ENCODE results near the gene MEGF8. TPM values are rescaled to one million over a fixed set of nuclear protein-coding genes. Genes with fewer than 3 reads are reported as not detected.

The MEGF8 gene
- total and polyA plus RNA-seq, 4 donors: 1.2 to 13.7 (median 9.4) TPM

DNA sequence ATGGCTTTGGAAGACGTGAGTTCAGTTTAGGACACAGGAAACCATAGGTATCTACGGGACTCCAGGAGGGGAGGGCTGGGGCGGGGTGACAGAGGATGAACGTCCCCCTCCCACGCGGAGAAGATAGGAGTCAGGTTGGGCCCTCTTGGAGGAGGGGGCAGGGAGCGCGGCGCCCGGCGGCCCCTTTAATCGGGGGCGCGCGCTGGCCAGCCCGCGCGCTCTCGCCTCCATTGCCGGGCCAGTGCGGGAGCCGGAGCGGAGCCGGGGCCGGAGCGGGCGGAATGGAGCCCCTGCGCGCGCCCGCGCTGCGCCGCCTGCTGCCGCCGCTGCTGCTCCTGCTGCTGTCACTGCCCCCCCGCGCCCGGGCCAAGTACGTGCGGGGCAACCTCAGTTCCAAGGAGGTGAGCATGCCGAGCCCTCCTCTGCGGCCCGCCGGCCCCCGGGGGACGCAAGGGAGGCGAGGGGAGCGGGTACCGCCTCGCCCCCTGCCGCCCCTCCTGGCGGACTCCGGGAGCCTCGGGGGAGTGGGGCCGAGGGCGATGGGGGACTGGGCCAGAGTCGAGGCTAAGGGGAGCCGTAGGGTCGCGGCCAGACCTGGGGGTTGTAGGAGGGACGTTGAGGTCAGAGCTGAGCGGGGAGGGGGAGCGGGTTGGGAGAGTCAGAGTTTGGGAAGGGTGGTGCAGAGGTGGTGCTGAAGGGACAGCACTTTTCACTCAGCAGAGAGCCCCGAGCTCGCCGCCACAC, 12.2 kb upstream of the MEGF8 start, which contains the start of gene TMEM145:
TMEM145 (plus strand) TSS at position 214 of the 744 bp plus-strand sequence; CDS start at position 282, 68 bp downstream.
- H3K9me3 ChIP-seq (ENCODE audit: control insufficient read depth in 4 of 4, low read length in 3 of 4): no peaks in the 10 kb centered on the region
- H3K9ac ChIP-seq (ENCODE audit: low read depth in 1 of 2, low read length in 2 of 2): no peak within 1 kb of the TSS
- no peaks in the 10 kb centered on the region for H3K27me3 ChIP-seq (ENCODE audit: control insufficient read depth in 4 of 4, insufficient read depth in 4 of 4, low read length in 3 of 4)
- no peak within 1 kb of the TSS for H3K27ac ChIP-seq (ENCODE audit: low read depth in 1 of 2, low read length in 2 of 2)
- peaks cover 2 to 11% (median 8%) of the 10 kb centered on the region in 4 donors for H3K4me1 ChIP-seq (ENCODE audit: control insufficient read depth in 4 of 4, insufficient read depth in 4 of 4, low read length in 3 of 4)
- H3K36me3 ChIP-seq (ENCODE audit: control insufficient read depth in 4 of 4, insufficient read depth in 3 of 4, low read depth in 1 of 4, low read length in 3 of 4): no peaks in the 10 kb centered on the region
- no peak for TF ChIP-seq RXRA (IDR thresholded peaks at IDR 0.05)
- TF ChIP-seq REST (IDR thresholded peaks at IDR 0.05): peak; percentile 98
- peak within 1 kb of the TSS in 1 of 3 donors; percentile 47 for H3K4me3 ChIP-seq (ENCODE audit: low read depth in 1 of 3, low read length in 3 of 3)
- WGBS: 1% methylated on average over 67 of the region's 67 CpGs
- DNase-seq (ENCODE audit: low spot score): no peak

DNA sequence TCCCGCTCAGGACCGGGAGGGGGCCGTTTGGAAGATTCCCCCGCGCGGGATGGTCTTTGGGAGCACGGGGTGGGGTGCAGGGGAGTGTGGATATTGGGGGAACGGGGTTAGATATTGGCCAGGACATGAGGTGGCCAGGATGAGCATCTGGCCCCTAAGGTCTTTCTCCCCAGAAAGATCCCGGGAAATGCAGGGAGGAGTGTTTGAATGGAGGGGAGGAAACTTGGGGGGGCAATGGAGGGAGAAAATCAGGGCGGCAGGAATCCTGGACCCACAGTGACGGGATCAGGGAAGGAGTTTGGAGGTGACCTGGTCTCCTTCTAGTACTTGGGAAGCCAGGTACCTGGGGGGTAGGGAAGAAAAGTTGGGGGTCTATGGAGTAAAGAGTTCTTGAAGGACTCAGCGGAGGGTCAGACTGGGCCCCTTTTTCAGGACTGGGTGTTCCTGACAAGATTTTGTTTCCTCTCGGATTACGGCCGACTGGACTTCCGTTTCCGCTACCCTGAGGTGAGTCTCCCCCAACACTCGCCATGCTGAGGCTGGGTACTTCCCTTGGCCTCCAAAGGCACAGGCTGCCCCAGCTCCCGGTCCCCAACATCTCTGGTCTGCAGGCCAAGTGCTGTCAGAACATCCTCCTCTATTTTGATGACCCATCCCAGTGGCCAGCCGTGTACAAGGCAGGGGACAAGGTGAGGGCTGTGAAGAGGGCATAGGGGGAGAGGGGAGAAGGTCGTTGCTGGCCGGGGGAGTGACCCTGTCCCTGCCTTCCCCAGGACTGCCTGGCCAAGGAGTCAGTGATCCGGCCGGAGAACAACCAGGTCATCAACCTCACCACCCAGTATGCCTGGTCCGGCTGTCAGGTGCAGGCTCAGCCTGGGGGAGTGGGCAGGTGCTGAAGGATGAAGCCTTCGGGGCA, 11.3 kb upstream of the MEGF8 start:
- WGBS: 29% methylated on average over 26 of the region's 26 CpGs
- H3K9ac ChIP-seq (ENCODE audit: low read depth in 1 of 2, low read length in 2 of 2): no peak overlapping the region
- no peaks in the 10 kb centered on the region for H3K9me3 ChIP-seq (ENCODE audit: control insufficient read depth in 4 of 4, low read length in 3 of 4)
- peaks cover 2 to 11% (median 8%) of the 10 kb centered on the region in 4 donors for H3K4me1 ChIP-seq (ENCODE audit: control insufficient read depth in 4 of 4, insufficient read depth in 4 of 4, low read length in 3 of 4)
- no peak overlapping the region for H3K27ac ChIP-seq (ENCODE audit: low read depth in 1 of 2, low read length in 2 of 2)
- H3K4me3 ChIP-seq (ENCODE audit: low read depth in 1 of 3, low read length in 3 of 3): peak overlapping the region in 1 of 3 donors; percentile 47
- no peaks in the 10 kb centered on the region for H3K36me3 ChIP-seq (ENCODE audit: control insufficient read depth in 4 of 4, insufficient read depth in 3 of 4, low read depth in 1 of 4, low read length in 3 of 4)
- no peak for DNase-seq (ENCODE audit: low spot score)
- H3K27me3 ChIP-seq (ENCODE audit: control insufficient read depth in 4 of 4, insufficient read depth in 4 of 4, low read length in 3 of 4): no peaks in the 10 kb centered on the region
- TF ChIP-seq FOXA1 (IDR thresholded peaks at IDR 0.05): no peak
- TF ChIP-seq JUND (IDR thresholded peaks at IDR 0.05): no peak
- TF ChIP-seq, protein P1, sequence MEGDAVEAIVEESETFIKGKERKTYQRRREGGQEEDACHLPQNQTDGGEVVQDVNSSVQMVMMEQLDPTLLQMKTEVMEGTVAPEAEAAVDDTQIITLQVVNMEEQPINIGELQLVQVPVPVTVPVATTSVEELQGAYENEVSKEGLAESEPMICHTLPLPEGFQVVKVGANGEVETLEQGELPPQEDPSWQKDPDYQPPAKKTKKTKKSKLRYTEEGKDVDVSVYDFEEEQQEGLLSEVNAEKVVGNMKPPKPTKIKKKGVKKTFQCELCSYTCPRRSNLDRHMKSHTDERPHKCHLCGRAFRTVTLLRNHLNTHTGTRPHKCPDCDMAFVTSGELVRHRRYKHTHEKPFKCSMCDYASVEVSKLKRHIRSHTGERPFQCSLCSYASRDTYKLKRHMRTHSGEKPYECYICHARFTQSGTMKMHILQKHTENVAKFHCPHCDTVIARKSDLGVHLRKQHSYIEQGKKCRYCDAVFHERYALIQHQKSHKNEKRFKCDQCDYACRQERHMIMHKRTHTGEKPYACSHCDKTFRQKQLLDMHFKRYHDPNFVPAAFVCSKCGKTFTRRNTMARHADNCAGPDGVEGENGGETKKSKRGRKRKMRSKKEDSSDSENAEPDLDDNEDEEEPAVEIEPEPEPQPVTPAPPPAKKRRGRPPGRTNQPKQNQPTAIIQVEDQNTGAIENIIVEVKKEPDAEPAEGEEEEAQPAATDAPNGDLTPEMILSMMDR (IDR thresholded peaks at IDR 0.05; ENCODE audit: low read depth, low read length, missing input control): no peak
- no peak for TF ChIP-seq ATF3 (IDR thresholded peaks at IDR 0.05)
- no peak for TF ChIP-seq ZBTB33 (IDR thresholded peaks at IDR 0.05)
- no peak for TF ChIP-seq RAD21 (IDR thresholded peaks at IDR 0.05)
- no peak for TF ChIP-seq NR2F2 (IDR thresholded peaks at IDR 0.05)
- TF ChIP-seq TAF1 (conservative IDR thresholded peaks at IDR 0.05): no peak
- no peak for TF ChIP-seq SP1 (IDR thresholded peaks at IDR 0.05)
- no peak for TF ChIP-seq GABPA (IDR thresholded peaks at IDR 0.05 in 1 of 2, conservative IDR thresholded peaks at IDR 0.05 in 1 of 2)
- no peak for TF ChIP-seq REST (IDR thresholded peaks at IDR 0.05)
- TF ChIP-seq EGR1 (IDR thresholded peaks at IDR 0.05; ENCODE audit: low read depth in 2 of 2): no peak
- TF ChIP-seq RXRA (IDR thresholded peaks at IDR 0.05): no peak
- no peak for TF ChIP-seq FOXA2 (IDR thresholded peaks at IDR 0.05)
- no peak for TF ChIP-seq YY1 (IDR thresholded peaks at IDR 0.05)
- no peak for TF ChIP-seq HNF4A (conservative IDR thresholded peaks at IDR 0.05)
- no peak for TF ChIP-seq MAX (IDR thresholded peaks at IDR 0.05)
- TF ChIP-seq HNF4G (IDR thresholded peaks at IDR 0.05): no peak

Measured in liver (tissue), 9 donors.